HepG2 (cell line): Measurements from ENCODE around the gene CEP68. TPM values are rescaled to one million over a fixed set of nuclear protein-coding genes. Genes with fewer than 3 reads are reported as not detected.

ENCODE experiments used
- ATAC-seq: fragments of 200-7000 bp; cut with Tn5 transposase; 3 replicates; pipeline ENCODE4 v1.9.1; 2020; ENCODE audit warnings: mild to moderate bottlenecking, moderate library complexity
- BruUV-seq: library from RNA; stranded (reverse); fragments of 400-500 nt; replicated peaks from 2 replicates; lab custom pipeline; 2021; lab: Mats Ljungman, UMichigan
- CTCF ChIA-PET: fragments of 300-600 bp; formaldehyde crosslinking; extraction: SDS; loops from one replicate; lab custom pipeline; 2021; ENCODE audit warnings: low total read pairs, inconsistent platforms, low intra/inter-chr PET ratio; lab: Yijun Ruan, JAX
- POLR2A ChIA-PET: fragments of 350-600 bp; sonication (Branson Sonifier 250); formaldehyde crosslinking; loops from one replicate; lab custom pipeline; 2020; ENCODE audit warnings: antibody characterized with exemption, inconsistent platforms; lab: Yijun Ruan, JAX
- DNase-seq: peaks from one replicate; pipeline ENCODE4 v3.0.0-alpha.2; 2015; ENCODE audit warnings: low spot score
- FAIRE-seq: peaks from 3 replicates; lab custom pipeline; 2011; peaks lifted over from hg19 to GRCh38; lab: Jason Lieb, UNC
- H2AFZ ChIP-seq: one replicate; pipeline ENCODE4 v1.6.1; 2011; ENCODE audit warnings: low read length, inconsistent platforms
- H3K27ac ChIP-seq: fragments of 300-600 bp; 3 replicates; pipeline ENCODE4 v1.8.0; 2011; ENCODE audit warnings: mixed run types, mild to moderate bottlenecking, mixed read lengths, low read length, inconsistent platforms; ENCODE audit not compliant: insufficient read depth; ENCODE audit errors: extremely low read length
- H3K27me3 ChIP-seq, 2 experiments: fragments of 200-600 bp in 1 of 2; 2 replicates in 1 of 2; 3 replicates in 1 of 2; pipeline versions ENCODE4 v1.6.0 to v1.8.0; 2011; ENCODE audit warnings: low read length in 2 of 2, mild to moderate bottlenecking in 2 of 2, moderate library complexity in 2 of 2, inconsistent platforms in 1 of 2; ENCODE audit not compliant: insufficient read depth in 2 of 2, control insufficient read depth in 1 of 2
- H3K36me3 ChIP-seq, 2 experiments: fragments of 200-600 bp in 1 of 2; replicated peaks in 1 of 2; 2 replicates in 1 of 2; 3 replicates in 1 of 2; pipeline versions ENCODE4 v1.5.1 to v1.8.0; 2011; ENCODE audit warnings: low read length in 2 of 2, inconsistent platforms in 1 of 2; ENCODE audit not compliant: insufficient read depth in 2 of 2, control insufficient read depth in 1 of 2
- H3K4me1 ChIP-seq: 2 replicates; pipeline ENCODE4 v1.5.1; 2012; ENCODE audit warnings: low read length, inconsistent platforms; ENCODE audit not compliant: insufficient read depth
- H3K4me2 ChIP-seq: 2 replicates; pipeline ENCODE4 v1.6.0; 2011; ENCODE audit warnings: low read depth, low read length, inconsistent platforms
- H3K4me3 ChIP-seq, 3 experiments: fragments of 200-600 bp in 1 of 3; sonication (generic), shearing (Covaris generic) in 1 of 3; replicated peaks in 1 of 3; 2 replicates each; pipeline ENCODE4 v1.5.1; 2011 to 2016; ENCODE audit warnings: low read length in 3 of 3, inconsistent platforms in 2 of 3, low read depth in 2 of 3, mild to moderate bottlenecking in 2 of 3, control low read depth in 1 of 3, mixed read lengths in 1 of 3; ENCODE audit not compliant: insufficient read depth in 1 of 3
- H3K79me2 ChIP-seq: one replicate; pipeline ENCODE4 v1.6.1; 2011; ENCODE audit warnings: low read length, inconsistent platforms; ENCODE audit not compliant: insufficient read depth
- H3K9ac ChIP-seq: 2 replicates; pipeline ENCODE4 v1.6.0; 2011; ENCODE audit warnings: mild to moderate bottlenecking, low read depth, low read length, inconsistent platforms; ENCODE audit not compliant: insufficient read depth
- H3K9me3 ChIP-seq: 2 replicates; pipeline ENCODE4 v1.5.1; 2012; ENCODE audit warnings: mild to moderate bottlenecking, low read length
- H4K20me1 ChIP-seq: 2 replicates; pipeline ENCODE4 v1.6.0; 2011; ENCODE audit warnings: inconsistent platforms, mild to moderate bottlenecking, low read length, moderate library complexity; ENCODE audit not compliant: insufficient read depth
- IRF2 ChIP-seq: IDR thresholded peaks from 2 replicates; pipeline ENCODE4 v1.6.1; 2018; ENCODE audit warnings: missing genetic modification reagents, missing compliant biosample characterization
- SIX1 ChIP-seq: sonication (generic); formaldehyde crosslinking; IDR thresholded peaks from 2 replicates; pipeline ENCODE4 v1.4.0; 2020; ENCODE audit warnings: missing genetic modification reagents, borderline replicate concordance
- STAG1 ChIP-seq: sonication (generic); formaldehyde crosslinking; IDR thresholded peaks from 2 replicates; pipeline ENCODE4 v1.4.0; 2020; ENCODE audit warnings: missing genetic modification reagents
- ZBTB14 ChIP-seq: sonication (generic); formaldehyde crosslinking; IDR thresholded peaks from 2 replicates; pipeline ENCODE4 v1.4.0; 2020; ENCODE audit warnings: missing genetic modification reagents
- ZKSCAN1 ChIP-seq: fragments of 150-350 bp; IDR thresholded peaks from 2 replicates; pipeline ENCODE4 v1.6.1; 2014; ENCODE audit warnings: low read length
- ZMYM4 ChIP-seq: sonication (generic); formaldehyde crosslinking; IDR thresholded peaks from 2 replicates; pipeline ENCODE4 v1.8.1; 2023; ENCODE audit warnings: mild to moderate bottlenecking, missing genetic modification reagents
- ZNF260 ChIP-seq: sonication (generic); formaldehyde crosslinking; IDR thresholded peaks from 2 replicates; pipeline ENCODE4 v1.4.0; 2020; ENCODE audit warnings: missing genetic modification reagents, low read depth, mild to moderate bottlenecking, borderline replicate concordance
- WGBS: methylation state at CpG from one replicate; pipeline ENCODE4 v1.1.6; 2017; ENCODE audit warnings: low lambda C conversion rate; 5-methylcytosine and 5-hydroxymethylcytosine counted together
- in situ Hi-C: cut with HindIII; loops from 2 replicates; pipeline ENCODE4 v1.10.0; 2017; ENCODE audit warnings: low pct_unique_long_range_greater_than_20kb; ENCODE audit not compliant: extremely low pct_ligation_motif_present
- intact Hi-C: fragments of 100-400 bp; cut with micrococcal nuclease; formaldehyde crosslinking; loops from one replicate; pipeline ENCODE4 v1.10.0; 2022; ENCODE audit not compliant: unreplicated experiment
- polyA plus RNA-seq, 8 experiments: library from polyadenylated mRNA; depleted of rRNA in 3 of 8; stranded (reverse) in 7 of 8; unstranded in 1 of 8; fragments of >200 nt; fragmentation: Illumina TruSeq in 4 of 8; extraction: Trizol in 4 of 8; gene quantifications; 2 replicates each; pipeline versions ENCODE4 v1.2.1 to v1.2.3, GENCODE V29; 2011 to 2016; ENCODE audit warnings: low read depth in 4 of 8, missing spikeins in 1 of 8, mixed read lengths in 1 of 8; ENCODE audit not compliant: insufficient read depth in 1 of 8
- total RNA-seq, 5 experiments: library from RNA; depleted of rRNA; stranded (reverse); fragments of >200 nt; fragmentation: Illumina TruSeq; extraction: Trizol; gene quantifications; 2 replicates each; pipeline ENCODE4 v1.2.3, GENCODE V29; 2016; ENCODE audit warnings: low read depth in 1 of 5

The CEP68 gene
- total and polyA plus RNA-seq, 2 of the 13 experiments (the other 11 are each of a cell fraction or from before 2014, with no cell fraction given): 5.7 to 9.3 TPM

GRCh38 chr2:65070856-65071255, 14.6 kb downstream of the CEP68 start:
- H4K20me1 ChIP-seq: no peaks in the 10 kb centered on the region
- ATAC-seq (no peak; the same call in 2 of the 3 replicates), DNase-seq (no peak), FAIRE-seq (no peak)
- WGBS: 92% methylated on average over 6 of the region's 6 CpGs
- H3K27me3 ChIP-seq: no peaks in the 10 kb centered on the region
- BruUV-seq: no TSS peak
- intact Hi-C loops: no loop called here
- no peak overlapping the region for H3K9ac ChIP-seq
- peak overlapping the region; percentile 15 for H3K27ac ChIP-seq
- no peak for TF ChIP-seq SIX1
- no peak for TF ChIP-seq STAG1 (CRISPR knock-in tag)
- TF ChIP-seq IRF2: no peak
- TF ChIP-seq ZMYM4: no peak
- no peak for TF ChIP-seq ZNF260 (CRISPR knock-in tag)
- TF ChIP-seq ZKSCAN1: no peak
- TF ChIP-seq ZBTB14 (CRISPR knock-in tag): no peak
- POLR2A ChIA-PET: interaction anchor here (0.6 to 5.4 kb wide), 3 partner anchors 15 to 157 kb away, joined by 3 to 35 read pairs (median 5); partner anchors contain the start of genes ACTR2 and CEP68
- in situ Hi-C loops: loop anchor here (5.0 to 25.0 kb wide), 2 partner anchors 116 to 491 kb away; no protein-coding TSS in a partner anchor
- CTCF ChIA-PET: no interaction called here
- H3K4me1 ChIP-seq: peaks cover 38% of the 10 kb centered on the region
- 0 out of 2 replicates have a peak overlapping the region, but pooled peaks have one; percentile 1 for H3K4me2 ChIP-seq
- peaks cover 18% of the 10 kb centered on the region for H3K79me2 ChIP-seq
- no peak overlapping the region for H3K4me3 ChIP-seq
- peaks cover 38 to 53% of the 10 kb centered on the region in 2 experiments for H3K36me3 ChIP-seq
- H3K9me3 ChIP-seq: no peaks in the 10 kb centered on the region
- H2AFZ ChIP-seq: no peak overlapping the region
